Activated CD8-positive, alpha-beta T cell treated with anti-CD3 and anti-CD28 coated beads for 36 hours (primary cell): ENCODE measurements around the gene SPTLC3. TPM values are rescaled to one million over a fixed set of nuclear protein-coding genes. Genes with fewer than 3 reads are reported as not detected.

Experiments used
- ATAC-seq: fragments of 200-7000 bp; cut with Tn5 transposase; one replicate; pipeline ENCODE4 v1.10.0; 2021; ENCODE audit warnings: mild to moderate bottlenecking, moderate library complexity
- CTCF ChIA-PET: fragments of 350-600 bp; sonication (Branson Sonifier 250); formaldehyde crosslinking; loops from one replicate; lab custom pipeline; 2021; ENCODE audit warnings: antibody characterized with exemption; lab: Charles Lee
- POLR2A ChIA-PET: fragments of 350-600 bp; sonication (Branson Sonifier 250); formaldehyde crosslinking; loops from one replicate; lab custom pipeline; 2021; ENCODE audit warnings: antibody characterized with exemption; lab: Charles Lee
- DNase-seq: peaks from one replicate; pipeline ENCODE4 v3.0.0-alpha.2; 2020
- H3K27ac Mint-ChIP-seq: one replicate; pipeline ENCODE4 v1.8.0; 2021; ENCODE audit warnings: mild to moderate bottlenecking, mixed read lengths
- H3K27me3 Mint-ChIP-seq: one replicate; pipeline ENCODE4 v1.8.0; 2021; ENCODE audit warnings: mixed read lengths
- H3K36me3 Mint-ChIP-seq: one replicate; pipeline ENCODE4 v1.8.0; 2021; ENCODE audit warnings: low read depth, mixed read lengths
- H3K4me1 Mint-ChIP-seq: one replicate; pipeline ENCODE4 v1.8.0; 2021; ENCODE audit warnings: low read depth, mixed read lengths
- H3K4me3 Mint-ChIP-seq: one replicate; pipeline ENCODE4 v1.8.0; 2021; ENCODE audit warnings: mild to moderate bottlenecking, moderate library complexity, mixed read lengths
- H3K9me3 Mint-ChIP-seq: one replicate; pipeline ENCODE4 v1.8.0; 2021; ENCODE audit warnings: mixed read lengths
- CTCF ChIP-seq: fragments of 200-600 bp; IDR thresholded peaks from one replicate; pipeline ENCODE4 v1.8.0; 2022; ENCODE audit warnings: antibody characterized with exemption, mild to moderate bottlenecking
- intact Hi-C: fragments of 100-400 bp; cut with micrococcal nuclease; formaldehyde crosslinking; loops from one replicate; pipeline ENCODE4 v1.10.0; 2022
- total RNA-seq, 2 experiments: library from RNA; stranded (reverse); gene quantifications; one replicate each; pipeline ENCODE4 v1.2.3, GENCODE V29; 2021

Gene SPTLC3
- total RNA-seq, 2 experiments from 2014 or later = 0.72 to 0.77 TPM

GRCh38 chr20:13017883-13018535 lies 9.2 kb downstream of the SPTLC3 start:
- no peaks in the 10 kb centered on the region for H3K27me3 Mint-ChIP-seq
- H3K4me1 Mint-ChIP-seq = no peaks in the 10 kb centered on the region
- DNase-seq (no peak), ATAC-seq (no peak)
- no peaks in the 10 kb centered on the region for H3K36me3 Mint-ChIP-seq
- CTCF ChIA-PET = no interaction called here
- no peak for TF ChIP-seq CTCF
- H3K4me3 Mint-ChIP-seq = no peak overlapping the region
- H3K27ac Mint-ChIP-seq = no peak overlapping the region
- intact Hi-C loops = no loop called here
- peaks cover 15% of the 10 kb centered on the region for H3K9me3 Mint-ChIP-seq
- POLR2A ChIA-PET = no interaction called here

GRCh38 chr20:13021205-13021970 lies 12.6 kb downstream of the SPTLC3 start:
- CTCF ChIA-PET = no interaction called here
- peaks cover 18% of the 10 kb centered on the region for H3K9me3 Mint-ChIP-seq
- ATAC-seq = no peak
- no peak for TF ChIP-seq CTCF
- intact Hi-C loops = no loop called here
- no peak overlapping the region for H3K27ac Mint-ChIP-seq
- POLR2A ChIA-PET = no interaction called here
- no peak overlapping the region for H3K4me3 Mint-ChIP-seq
- no peaks in the 10 kb centered on the region for H3K36me3 Mint-ChIP-seq
- no peaks in the 10 kb centered on the region for H3K4me1 Mint-ChIP-seq
- no peak for DNase-seq
- H3K27me3 Mint-ChIP-seq = no peaks in the 10 kb centered on the region

- POLR2A ChIA-PET = no interaction called here
- Mint-ChIP-seq H3K27me3 (no peaks in the 10 kb centered on the region), H3K4me1 (no peaks in the 10 kb centered on the region), H3K36me3 (no peaks in the 10 kb centered on the region), H3K27ac (no peak overlapping the region), H3K9me3 (peaks cover 18% of the 10 kb centered on the region), H3K4me3 (no peak overlapping the region)
- CTCF ChIA-PET = no interaction called here
- DNase-seq (no peak), ATAC-seq (no peak)
- intact Hi-C loops = no loop called here
- no peak for TF ChIP-seq CTCF
Measured at GRCh38 chr20:13022401-13023155, 13.8 kb downstream of the SPTLC3 start.

- no peak overlapping the region for H3K27ac Mint-ChIP-seq
- no peak for TF ChIP-seq CTCF
- H3K9me3 Mint-ChIP-seq = peaks cover 18% of the 10 kb centered on the region
- ChIA-PET POLR2A (no interaction called here), CTCF (no interaction called here)
- intact Hi-C loops = no loop called here
- no peaks in the 10 kb centered on the region for H3K36me3 Mint-ChIP-seq
- ATAC-seq = no peak
- H3K27me3 Mint-ChIP-seq = no peaks in the 10 kb centered on the region
- H3K4me1 Mint-ChIP-seq = no peaks in the 10 kb centered on the region
- H3K4me3 Mint-ChIP-seq = no peak overlapping the region
- no peak for DNase-seq
Measured at GRCh38 chr20:13024596-13024995, 15.8 kb downstream of the SPTLC3 start.

- CTCF ChIA-PET = no interaction called here
- no peak for TF ChIP-seq CTCF
- no peak overlapping the region for H3K27ac Mint-ChIP-seq
- no peak for ATAC-seq
- POLR2A ChIA-PET = no interaction called here
- intact Hi-C loops = no loop called here
- H3K36me3 Mint-ChIP-seq = no peaks in the 10 kb centered on the region
- peaks cover 18% of the 10 kb centered on the region for H3K9me3 Mint-ChIP-seq
- no peaks in the 10 kb centered on the region for H3K4me1 Mint-ChIP-seq
- no peaks in the 10 kb centered on the region for H3K27me3 Mint-ChIP-seq
- H3K4me3 Mint-ChIP-seq = no peak overlapping the region
- DNase-seq = no peak
Measured at GRCh38 chr20:13025181-13025580, 16.4 kb downstream of the SPTLC3 start.
